Lower leg skin (tissue), 4 donors: ENCODE results near the gene KRT27. TPM values are rescaled to one million over a fixed set of nuclear protein-coding genes. Genes with fewer than 3 reads are reported as not detected.

ENCODE experiments used
- DNase-seq, 2 donors: peaks; one replicate each; pipeline ENCODE4 v3.0.0-alpha.2; 2019; ENCODE audit warnings: low spot score in 2 of 2
- H3K4me3 ChIP-seq: fragments of 200-600 bp; sonication (generic); 2 replicates; pipeline ENCODE4 v1.5.1; 2017; ENCODE audit warnings: mild to moderate bottlenecking, low read depth; ENCODE audit not compliant: poor library complexity, severe bottlenecking
- CTCF ChIP-seq, 3 donors: fragments of 450-650 bp; IDR thresholded peaks; one replicate each; pipeline ENCODE4 v1.5.1; 2016; ENCODE audit warnings: antibody characterized with exemption in 3 of 3, mild to moderate bottlenecking in 3 of 3, moderate library complexity in 2 of 3
- POLR2A ChIP-seq, 2 donors: fragments of 450-650 bp; IDR thresholded peaks; one replicate each; pipeline ENCODE4 v1.6.1; 2016 to 2017; ENCODE audit warnings: antibody characterized with exemption in 2 of 2, mild to moderate bottlenecking in 1 of 2, moderate library complexity in 1 of 2
- WGBS, 2 donors: methylation state at CpG; one replicate each; pipeline ENCODE4 v1.1.5; 2018; 5-methylcytosine and 5-hydroxymethylcytosine counted together
- intact Hi-C: fragments of 100-400 bp; cut with DNase I; formaldehyde crosslinking; loops from one replicate; pipeline ENCODE4 v1.15.0; 2023; ENCODE audit warnings: low total_unique reads
- total RNA-seq, 4 donors: library from RNA; depleted of rRNA; stranded (reverse); fragments of >200 nt; gene quantifications; one replicate each; pipeline ENCODE4 v1.1.0, GENCODE V29; 2016

KRT27 gene
- total RNA-seq, 4 donors from 2014 or later: 0.52 to 69.8 (median 1.3) TPM; not detected in 1

DNA sequence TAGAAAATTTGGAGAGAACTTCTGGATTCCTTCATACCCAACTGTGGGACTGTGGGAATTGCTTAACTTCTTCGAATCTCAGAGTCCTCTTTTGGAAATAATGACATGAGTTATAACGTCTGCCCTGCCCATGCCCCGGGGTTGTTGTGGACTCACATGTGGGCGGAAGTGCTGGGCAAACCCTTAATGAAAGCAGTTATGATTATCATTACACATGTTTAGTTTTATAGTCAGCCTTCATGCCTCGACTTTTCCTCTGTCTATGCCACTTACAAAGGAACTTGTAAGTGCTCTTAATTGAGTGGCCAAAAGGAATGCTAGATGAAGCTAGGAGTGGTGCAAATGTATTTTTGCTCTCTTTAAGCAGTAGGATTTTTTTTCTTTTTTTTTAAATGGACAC, 3.9 kb downstream of the KRT27 start:
- TF ChIP-seq POLR2A (IDR thresholded peaks at IDR 0.05): no peak
- TF ChIP-seq CTCF (IDR thresholded peaks at IDR 0.05): no peak
- H3K4me3 ChIP-seq: no peak overlapping the region
- intact Hi-C loops: no loop called here
- WGBS, 2 donors: 26 to 38% methylated on average over 5 of the region's 5 CpGs
- DNase-seq: no peak

DNA sequence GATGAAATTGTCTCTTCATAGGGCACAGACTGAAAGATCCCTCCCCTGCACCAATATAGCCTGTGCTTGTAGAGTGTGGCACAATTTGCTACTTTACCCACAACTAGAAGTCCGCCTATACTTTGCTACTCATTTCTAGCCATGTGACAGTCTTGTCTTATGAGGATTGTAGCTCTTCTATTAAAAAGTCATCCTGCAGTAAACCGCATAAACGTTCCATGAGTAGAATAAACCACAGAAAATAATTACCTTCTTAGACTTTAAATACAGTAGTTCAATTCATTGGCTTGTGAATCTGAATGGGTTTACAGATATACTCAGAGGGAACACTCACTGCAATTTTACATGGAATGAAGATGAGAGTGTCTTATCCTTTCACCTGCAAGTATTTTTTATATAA, 4.4 kb downstream of the KRT27 start:
- 78 to 81% methylated on average over 3 of the region's 3 CpGs for WGBS, 2 donors
- intact Hi-C loops: no loop called here
- TF ChIP-seq POLR2A (IDR thresholded peaks at IDR 0.05): no peak
- TF ChIP-seq CTCF (IDR thresholded peaks at IDR 0.05): no peak
- no peak overlapping the region for H3K4me3 ChIP-seq
- no peak for DNase-seq

DNA sequence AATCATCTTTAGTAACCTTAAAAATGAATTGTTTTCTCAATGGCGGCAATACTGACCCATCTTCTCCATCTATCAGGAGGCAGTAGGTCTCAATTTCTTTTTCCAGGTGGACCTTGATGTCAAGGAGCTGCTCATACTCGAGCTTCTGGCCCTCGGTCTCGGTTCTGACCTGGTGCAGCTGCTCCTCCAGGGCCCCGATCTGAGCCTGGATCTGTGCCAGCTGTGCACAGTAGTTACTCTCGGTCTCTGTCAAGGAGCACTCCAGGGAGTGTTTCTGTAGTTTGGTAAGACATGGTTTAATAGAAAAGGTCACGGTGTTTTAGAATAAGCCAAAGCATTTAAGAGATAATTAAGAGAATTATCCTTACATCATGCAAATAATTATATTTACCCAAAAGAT, 4.9 kb downstream of the KRT27 start:
- no peak for TF ChIP-seq CTCF (IDR thresholded peaks at IDR 0.05)
- H3K4me3 ChIP-seq: no peak overlapping the region
- WGBS, 2 donors: 76% methylated on average over 7 of the region's 7 CpGs
- intact Hi-C loops: no loop called here
- DNase-seq: no peak

- no peak overlapping the region for H3K4me3 ChIP-seq
- intact Hi-C loops: no loop called here
- no peak for DNase-seq
- TF ChIP-seq POLR2A (IDR thresholded peaks at IDR 0.05) (no peak), CTCF (IDR thresholded peaks at IDR 0.05) (no peak)
- 74 to 77% methylated on average over 4 of the region's 4 CpGs for WGBS, 2 donors
Observed at GRCh38 chr17:40775945-40776344, 6.4 kb downstream of the KRT27 start.

GRCh38 chr17:40772101-40772500, 10.2 kb downstream of the KRT27 start, which contains the start of gene KRT26:
Gene KRT26, minus strand, starts transcription at chr17:40772201. Its CDS starts 88 bp downstream, at chr17:40772113.
- intact Hi-C loops: no loop called here
- no peak for TF ChIP-seq CTCF (IDR thresholded peaks at IDR 0.05)
- no peak for TF ChIP-seq POLR2A (IDR thresholded peaks at IDR 0.05)
- DNase-seq: no peak
- no peak within 1 kb of the TSS for H3K4me3 ChIP-seq
- WGBS, 2 donors: 87 to 89% methylated on average over 3 of the region's 3 CpGs

DNA sequence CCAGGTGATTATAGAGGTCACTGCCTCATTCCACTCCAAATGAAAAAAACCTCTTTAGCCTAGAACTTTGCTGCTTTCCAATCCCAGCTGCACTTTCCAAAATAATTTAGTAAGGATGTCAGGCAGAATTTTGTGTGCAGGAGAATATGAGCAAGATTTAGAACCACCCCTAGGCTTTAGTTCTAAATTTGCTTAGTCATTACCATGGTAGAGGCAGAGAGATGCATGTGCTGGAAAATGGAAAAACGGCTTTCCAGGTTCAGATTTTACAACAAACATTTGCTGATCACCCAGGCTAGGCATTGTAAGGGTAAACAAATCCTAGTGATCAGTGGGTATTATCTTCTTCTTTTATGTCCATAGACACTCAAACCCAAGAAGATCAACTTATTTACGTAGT, 16.7 kb downstream of the KRT27 start:
- DNase-seq: no peak
- 76 to 89% methylated on average over 2 of the region's 2 CpGs for WGBS, 2 donors
- intact Hi-C loops: loop anchor here (10.0 kb wide), 1 partner anchor 469 kb away; the partner anchor contains the start of genes KRTAP9-3 and KRTAP9-8
- no peak overlapping the region for H3K4me3 ChIP-seq
- no peak for TF ChIP-seq CTCF (IDR thresholded peaks at IDR 0.05)
- TF ChIP-seq POLR2A (IDR thresholded peaks at IDR 0.05): no peak
